OCI-LY1 (cell line): ENCODE results near the gene DAZAP1.

Experiments
- CTCF ChIP-seq: fragments of 200-600 bp; sonication (generic), shearing (Covaris generic); IDR thresholded peaks from 2 replicates; pipeline ENCODE4 v1.5.1; 2017; ENCODE audit warnings: mild to moderate bottlenecking, antibody characterized with exemption, low read length, moderate library complexity, mixed read lengths
- EZH2 ChIP-seq: fragments of 200-600 bp; sonication (generic), shearing (Covaris generic); IDR thresholded peaks from 2 replicates; pipeline ENCODE4 v1.8.0; 2017; ENCODE audit warnings: borderline replicate concordance, mixed run types, mild to moderate bottlenecking, antibody characterized with exemption, low read length, moderate library complexity, mixed read lengths

DNA sequence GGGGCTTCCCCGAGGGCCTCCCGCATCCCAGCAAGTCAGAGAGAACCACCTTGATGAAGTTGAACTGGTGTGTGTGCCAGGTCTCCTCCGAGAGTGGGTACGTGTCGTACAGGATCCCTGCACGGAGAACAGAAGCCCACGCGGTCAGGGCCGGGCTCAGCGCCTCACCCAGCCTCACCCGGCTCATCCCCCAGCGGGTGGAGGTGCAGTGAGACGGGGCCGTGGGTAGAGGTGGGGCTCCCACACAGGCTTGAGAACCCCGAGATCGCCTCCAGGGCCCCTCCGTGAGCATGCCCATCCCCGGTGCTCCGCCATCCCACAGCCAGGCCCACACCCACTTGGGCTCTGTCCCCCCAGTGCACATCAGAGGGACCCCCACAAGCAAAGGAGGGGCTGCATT, 8.3 kb upstream of the DAZAP1 start:
- no peak for TF ChIP-seq CTCF
- no peak for TF ChIP-seq EZH2
